ENCODE measurements around the gene UMOD. TPM values are rescaled to one million over a fixed set of nuclear protein-coding genes. Genes with fewer than 3 reads are reported as not detected.

UMOD gene
- polyA plus RNA-seq, 3 donors = 0.76 TPM; not detected in 2

Other genes starting within 250 kb of the UMOD start
- over 10,000 TPM in 1 of 3 donors, 1 to 10 TPM in 2; 2.9 to 24,783 (median 7.0) TPM for gene GP2, start 25.2 kb downstream of the UMOD start, polyA plus RNA-seq
- 1 to 10 TPM in 2 of 3 donors, not detected in 1; 1.3 to 9.2 TPM for gene PDILT, start 52.0 kb upstream of the UMOD start, polyA plus RNA-seq
- 10 to 100 TPM in 2 of 3 donors, 1 to 10 TPM in 1; 4.4 to 27.9 (median 16.9) TPM for gene ACSM5, start 56.8 kb upstream of the UMOD start, polyA plus RNA-seq
- under 1 TPM; 0.13 to 0.90 (median 0.14) TPM for gene ACSM2A, start 98.8 kb upstream of the UMOD start, polyA plus RNA-seq
- under 1 TPM; 0.16 to 0.34 (median 0.22) TPM for gene ACSM2B, start 223.7 kb upstream of the UMOD start, polyA plus RNA-seq

Measured in adipose tissue (tissue), 3 donors.